NCI-H82 treated with DMSO at 0.1 percent for 48 hours (cell line): ENCODE measurements around the gene ALDH1A3.

Source experiments
- DNase-seq: peaks from one replicate; lab custom pipeline; 2025; ENCODE audit not compliant: unreplicated experiment; lab: John Stamatoyannopoulos, UW

The ALDH1A3 gene

GRCh38 chr15:100901296-100901695, 21.7 kb downstream of the ALDH1A3 start:
- no peak for DNase-seq

DNA sequence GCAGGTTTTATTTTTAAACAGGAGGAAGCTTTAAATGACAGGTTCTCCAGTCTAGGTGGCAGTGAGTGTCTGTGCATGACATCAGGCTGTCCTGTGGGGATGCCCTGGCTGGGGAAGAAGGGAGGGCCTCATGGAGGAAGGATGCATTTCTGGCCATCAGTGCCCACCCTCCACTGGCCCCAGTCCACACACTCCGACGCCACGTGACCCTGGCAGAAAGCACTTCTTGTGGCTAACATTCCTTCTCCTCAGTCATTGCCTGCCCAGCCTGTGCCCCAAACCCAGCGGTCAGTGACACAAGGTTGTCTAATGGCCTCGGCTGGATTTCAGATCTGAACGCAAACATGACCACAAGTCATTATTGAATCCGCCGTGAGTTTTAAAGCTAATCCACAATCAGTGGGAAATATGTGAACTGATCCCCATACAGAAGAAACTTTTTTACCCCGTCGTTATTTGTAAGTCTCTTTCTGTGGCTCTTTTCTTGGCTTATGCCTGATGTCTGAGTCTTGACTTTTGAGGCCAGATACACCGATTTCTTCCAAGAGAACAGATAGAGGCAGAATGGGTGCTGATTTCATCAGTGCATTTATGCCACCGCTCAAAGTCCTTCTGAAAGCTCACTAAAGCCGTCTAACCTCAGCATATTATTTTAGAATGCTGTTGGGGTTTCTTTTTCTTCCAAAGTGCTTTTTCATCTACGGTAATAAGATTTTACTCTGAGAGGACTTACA, 22.2 kb downstream of the ALDH1A3 start:
- DNase-seq: no peak

DNA sequence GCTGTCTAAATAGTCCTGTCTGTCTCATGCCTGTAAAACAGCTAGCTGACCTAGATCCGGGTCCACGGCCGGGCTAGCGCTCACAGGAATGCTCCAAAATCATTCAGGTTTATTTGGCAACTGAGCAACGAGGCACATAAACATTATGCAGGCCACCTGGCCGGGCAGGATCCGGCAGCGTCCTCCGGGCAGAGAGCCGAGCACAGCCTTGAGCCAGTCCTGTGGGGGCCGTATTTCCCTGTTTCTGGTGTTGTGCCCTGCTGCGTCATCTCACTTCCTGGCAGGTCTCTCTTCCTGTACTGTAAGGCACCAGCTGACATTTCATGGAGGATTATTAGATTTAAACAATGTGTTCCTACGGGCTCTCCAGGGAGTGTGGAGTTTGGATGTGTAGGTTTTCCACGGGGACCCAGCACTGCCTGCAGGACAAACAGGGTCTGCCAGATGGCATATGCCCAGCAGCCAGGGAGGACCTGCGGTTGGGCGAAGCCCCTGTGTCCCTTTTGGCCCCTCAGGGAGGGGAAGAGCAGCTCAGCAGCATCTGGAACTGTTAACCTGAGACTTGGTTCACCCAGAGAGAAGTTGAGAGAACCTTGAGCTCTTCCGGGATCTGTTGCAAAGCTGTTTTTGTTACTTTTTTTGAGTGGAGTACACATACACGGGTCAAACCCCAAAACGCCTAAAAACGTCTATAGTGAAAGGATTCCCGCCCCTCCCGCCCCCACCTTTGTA, 23.0 kb downstream of the ALDH1A3 start:
- DNase-seq: no peak

DNA sequence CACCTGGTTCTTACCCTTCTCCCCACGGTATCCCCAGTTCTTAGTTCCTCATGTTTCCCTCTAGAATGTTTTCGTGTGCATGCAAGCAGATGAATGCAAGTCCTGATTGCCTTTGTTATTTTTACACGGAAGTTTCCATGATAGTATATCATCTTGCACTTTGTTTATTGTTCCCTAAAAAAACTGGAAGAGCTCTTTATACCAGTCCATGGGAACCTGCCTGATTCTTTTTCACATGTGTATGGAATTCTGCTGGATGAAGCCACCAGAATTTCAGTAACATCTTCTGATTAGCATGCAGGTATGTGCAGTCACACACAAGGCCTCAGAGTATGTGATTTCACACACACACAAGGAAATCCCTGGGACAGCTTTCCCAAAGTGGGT, 23.5 kb downstream of the ALDH1A3 start:
- no peak for DNase-seq

DNA sequence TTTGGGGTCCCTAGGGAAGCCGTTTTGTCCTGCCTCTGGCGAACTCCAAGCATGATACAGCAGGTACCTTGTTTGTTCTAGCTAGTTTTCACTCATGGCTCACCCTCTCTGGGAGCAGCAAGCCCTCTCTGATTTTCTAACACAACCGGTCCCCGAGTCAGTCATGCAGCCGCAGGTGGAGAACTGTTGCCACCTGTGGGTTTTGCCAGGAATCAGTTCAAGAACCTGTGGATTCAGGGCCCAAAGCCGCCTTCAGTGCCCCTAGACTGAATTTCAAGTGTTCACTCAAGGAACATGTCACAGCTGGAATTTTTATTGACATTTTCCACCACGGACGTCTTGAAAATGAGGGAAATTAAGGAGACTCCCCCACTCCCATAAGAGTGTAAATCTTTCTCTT, 26.2 kb downstream of the ALDH1A3 start:
- DNase-seq: no peak

DNA sequence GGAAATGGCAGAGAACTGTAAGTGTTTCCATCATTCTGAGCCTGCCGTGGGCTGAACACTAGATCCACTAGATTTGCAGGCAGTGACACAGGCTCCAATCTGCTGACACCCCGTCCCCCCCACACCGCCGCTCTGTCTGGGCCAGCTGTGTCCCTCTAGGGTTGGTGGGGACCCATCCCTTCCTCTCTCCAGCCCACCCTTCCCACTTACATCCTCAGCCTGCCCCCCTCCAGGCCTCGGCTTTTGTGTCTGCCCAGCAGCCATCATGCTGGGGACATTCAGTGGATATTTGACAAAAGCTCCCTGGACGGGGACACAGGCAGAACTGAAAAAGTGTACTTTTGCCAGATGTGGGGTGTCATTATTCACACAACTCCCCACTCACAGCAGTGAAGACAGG, 28.8 kb downstream of the ALDH1A3 start:
- DNase-seq: no peak

- no peak for DNase-seq
Measured at GRCh38 chr15:100909565-100909964, 29.9 kb downstream of the ALDH1A3 start.

GRCh38 chr15:100909989-100910955, 30.6 kb downstream of the ALDH1A3 start:
- DNase-seq: no peak

GRCh38 chr15:100911086-100911485, 31.5 kb downstream of the ALDH1A3 start:
- no peak for DNase-seq

DNA sequence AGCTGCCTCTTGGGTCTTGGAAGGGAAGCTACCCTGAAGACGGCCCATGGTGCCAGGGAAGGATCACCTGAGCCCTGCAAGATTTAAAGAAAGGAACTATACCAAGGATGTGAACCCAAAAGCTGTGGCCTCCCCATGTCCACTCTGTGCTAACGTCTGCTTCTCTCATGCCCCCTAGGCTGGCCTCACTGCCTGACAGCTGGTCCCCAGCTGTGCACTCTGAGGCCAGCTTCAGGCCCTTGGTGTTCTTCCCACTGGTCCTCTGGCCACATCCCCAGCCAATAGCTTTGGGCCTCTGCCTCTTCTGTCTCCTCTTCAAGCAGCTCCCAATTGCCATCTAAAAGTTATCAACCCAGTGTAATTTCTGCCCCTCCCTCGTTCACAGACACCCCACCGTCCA, 34.3 kb downstream of the ALDH1A3 start:
- DNase-seq: no peak

DNA sequence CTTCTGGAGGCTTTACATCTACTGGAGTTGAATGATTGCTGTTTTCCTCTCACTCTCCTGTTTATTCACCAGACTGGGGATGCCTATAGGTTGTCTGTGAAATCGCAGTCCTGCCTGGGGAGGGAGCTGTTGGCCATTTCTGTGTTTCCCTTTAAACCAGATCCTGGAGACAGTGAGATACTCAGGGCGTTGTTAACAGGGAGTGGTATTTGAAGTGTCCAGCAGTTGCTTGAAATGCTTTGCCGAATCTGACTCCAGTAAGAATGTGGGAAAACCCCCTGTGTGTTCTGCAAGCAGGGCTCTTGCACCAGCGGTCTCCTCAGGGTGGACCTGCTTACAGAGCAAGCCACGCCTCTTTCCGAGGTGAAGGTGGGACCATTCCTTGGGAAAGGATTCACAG, 35.2 kb downstream of the ALDH1A3 start:
- no peak for DNase-seq

DNA sequence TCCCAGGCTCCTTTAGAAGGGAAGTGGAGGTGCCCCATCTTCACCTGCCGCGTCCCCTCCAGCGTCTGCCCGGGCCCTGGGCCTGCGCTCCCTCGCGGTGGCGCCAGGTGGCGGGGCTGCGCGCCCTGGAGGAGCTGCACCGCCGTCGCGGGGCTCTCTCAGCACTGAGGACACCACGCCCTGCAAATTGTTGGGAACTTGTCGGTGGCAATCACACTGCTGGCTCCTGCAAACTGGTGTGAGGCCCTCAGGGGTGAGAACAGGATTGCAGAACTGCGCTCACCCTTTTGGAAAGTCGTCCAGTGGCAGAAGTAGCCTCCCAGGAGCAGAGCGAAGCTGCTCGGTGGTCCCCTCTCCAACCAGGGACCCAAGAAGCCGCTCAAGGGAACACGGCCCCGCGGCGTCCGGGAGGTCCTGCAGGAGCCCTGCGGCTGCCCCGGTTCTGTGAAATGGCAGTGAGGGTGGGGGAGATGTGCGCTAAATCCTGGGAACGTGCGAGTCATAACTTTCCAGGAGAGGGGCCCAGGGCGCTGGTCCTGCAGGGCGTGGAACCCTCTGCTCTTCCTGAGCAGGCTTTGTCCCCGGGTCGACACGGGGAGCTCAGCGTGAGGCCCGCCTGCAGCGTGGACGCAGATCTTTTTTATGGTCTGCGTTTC, 38.5 kb downstream of the ALDH1A3 start:
- peak; percentile 22 for DNase-seq

DNA sequence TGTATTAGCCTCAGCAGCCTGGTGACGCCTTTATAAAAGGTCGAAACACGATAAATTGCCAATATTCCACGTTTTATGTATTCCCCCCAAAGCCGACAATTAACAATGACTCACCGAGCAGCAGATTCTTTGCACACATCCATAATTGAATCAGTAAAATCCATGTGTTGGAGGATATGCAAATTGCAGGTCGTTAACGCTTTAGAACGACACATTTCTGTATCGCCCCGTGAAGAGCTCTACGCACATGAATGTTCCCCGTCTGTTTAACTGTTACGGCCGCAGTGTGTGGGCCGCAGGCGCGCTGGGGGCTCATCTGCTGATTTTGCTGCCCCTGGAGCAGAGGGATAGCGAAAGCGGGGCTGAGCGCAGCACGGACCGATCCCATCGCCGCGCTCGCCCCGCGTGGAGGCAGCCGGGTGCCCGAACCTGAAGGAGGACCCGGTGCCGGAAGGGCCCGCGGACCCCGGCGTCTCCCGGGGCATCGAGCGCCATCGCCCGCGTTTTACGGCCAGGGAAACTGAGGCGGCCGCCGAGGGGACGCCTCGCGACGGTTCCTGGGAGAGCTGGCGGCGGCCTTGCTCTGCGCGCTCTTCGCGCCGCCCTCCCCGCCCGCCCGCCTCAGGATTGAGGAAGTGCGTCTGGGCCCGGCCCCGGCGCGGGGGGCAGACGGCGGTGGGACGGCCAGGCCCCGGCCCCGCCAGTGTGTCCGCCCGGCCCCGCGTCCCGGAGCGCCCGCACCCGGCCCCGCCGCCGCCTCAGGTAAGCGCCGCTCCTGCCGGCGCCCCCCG, 39.3 kb downstream of the ALDH1A3 start, which contains the start of gene LRRK1:
Gene LRRK1, plus strand, starts transcription at position 668 of the 791 bp plus-strand sequence. CDS start 5,276 bp downstream, outside the sequence.
- DNase-seq: no peak

DNA sequence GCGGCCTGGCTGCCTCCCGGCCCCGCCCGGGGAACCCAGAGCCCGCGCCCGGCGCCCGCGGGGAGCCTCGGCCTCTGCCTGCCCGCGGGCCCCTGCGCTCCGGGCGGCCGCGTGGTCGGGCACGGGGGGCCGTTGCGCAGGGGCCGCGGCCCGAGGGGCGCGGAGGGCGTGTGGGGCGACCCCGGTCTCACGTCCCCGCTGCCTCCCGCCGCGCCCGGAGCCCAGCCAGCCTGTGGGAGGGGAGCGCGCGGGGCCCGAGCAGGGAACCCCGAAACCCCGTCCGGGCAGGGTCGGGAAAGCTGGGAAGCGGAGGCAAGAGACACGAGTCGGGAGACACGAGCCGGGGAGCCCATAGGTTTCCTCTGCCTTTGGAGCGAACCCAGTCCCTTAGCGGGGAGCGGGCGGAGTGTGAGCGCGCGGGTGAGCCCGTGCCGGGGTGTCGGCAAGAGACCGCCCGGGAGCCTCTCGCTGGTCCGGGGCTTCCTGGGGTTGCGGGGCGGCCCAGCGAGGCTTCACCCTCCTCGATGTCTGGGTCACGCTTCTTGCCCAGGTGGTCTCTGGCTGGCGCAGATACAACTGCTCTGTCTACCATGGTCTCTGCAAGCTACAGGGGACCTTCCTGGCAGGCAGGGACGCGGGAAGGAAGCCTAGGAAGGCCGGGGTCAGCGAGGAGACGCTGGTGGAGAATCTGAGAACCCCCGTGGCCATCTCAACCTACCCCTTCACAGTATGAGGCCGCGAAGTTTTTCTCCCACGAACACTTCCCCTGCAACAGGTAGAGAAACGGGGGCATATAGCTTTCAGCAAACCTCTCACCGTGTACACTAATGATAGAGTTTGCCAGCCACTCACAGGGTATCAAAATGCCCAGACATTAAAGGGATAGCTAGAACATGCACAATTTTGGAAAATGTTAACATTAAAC, 40.1 kb downstream of the ALDH1A3 start:
- DNase-seq: no peak

DNA sequence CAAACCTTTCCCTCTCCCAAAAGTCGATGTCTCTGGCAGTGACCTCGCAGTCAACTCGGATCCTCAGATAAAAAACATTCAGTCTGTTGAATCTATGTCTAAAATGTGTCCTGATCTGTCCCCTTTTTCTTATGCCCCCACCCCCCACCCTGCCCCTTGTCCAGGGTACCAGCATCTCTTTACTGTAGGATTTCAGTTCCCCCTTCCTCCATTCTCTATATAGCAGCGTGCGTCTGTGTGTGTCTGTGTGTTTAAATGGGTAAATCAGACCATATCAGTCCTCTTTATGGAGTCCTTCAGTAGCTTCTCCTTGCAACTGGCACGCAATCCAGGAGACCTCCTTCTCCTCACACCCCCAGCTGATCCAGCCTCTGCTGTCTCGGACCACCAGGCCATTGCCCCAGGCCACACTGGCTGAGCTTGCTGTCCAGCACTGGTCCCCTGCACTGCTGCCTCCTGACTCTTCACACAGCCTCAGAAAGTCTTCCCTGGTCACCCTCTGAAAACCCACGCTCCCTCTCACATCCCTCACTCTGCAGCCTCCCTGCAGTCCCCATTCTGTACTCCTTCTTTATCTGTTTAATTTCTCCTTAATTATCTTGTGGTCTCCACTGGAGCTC, 41.0 kb downstream of the ALDH1A3 start:
- no peak for DNase-seq

- no peak for DNase-seq
Measured at GRCh38 chr15:100922192-100923040, 42.8 kb downstream of the ALDH1A3 start.

GRCh38 chr15:100923076-100923475, 43.4 kb downstream of the ALDH1A3 start:
- DNase-seq: no peak

DNA sequence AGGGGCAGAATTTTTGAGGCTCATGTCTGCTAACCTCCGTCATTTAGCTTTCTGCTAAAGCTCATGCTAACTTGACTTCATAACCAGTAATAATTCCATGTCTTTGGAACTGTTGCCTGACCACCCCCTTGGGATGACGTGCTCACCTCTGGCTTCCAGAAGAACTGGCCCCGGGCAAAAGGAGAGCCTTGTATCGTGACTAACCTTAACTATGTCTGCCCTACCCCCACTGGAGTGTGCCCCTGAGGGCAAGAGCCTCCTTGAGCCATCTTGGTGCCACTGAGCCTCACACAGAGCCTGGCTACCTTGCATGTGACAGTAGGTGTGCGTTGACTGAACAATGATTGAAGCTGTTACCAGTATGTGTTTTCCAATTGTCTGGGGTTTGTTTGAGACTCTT, 44.3 kb downstream of the ALDH1A3 start:
- DNase-seq: no peak
